Measurements from ENCODE around the gene ADAR.
"Not testable (repeated sequence)": the region's sequence is repeated elsewhere in the genome, so short reads cannot be mapped to it uniquely, and the experiment has no call there.

ADAR gene, protein sequence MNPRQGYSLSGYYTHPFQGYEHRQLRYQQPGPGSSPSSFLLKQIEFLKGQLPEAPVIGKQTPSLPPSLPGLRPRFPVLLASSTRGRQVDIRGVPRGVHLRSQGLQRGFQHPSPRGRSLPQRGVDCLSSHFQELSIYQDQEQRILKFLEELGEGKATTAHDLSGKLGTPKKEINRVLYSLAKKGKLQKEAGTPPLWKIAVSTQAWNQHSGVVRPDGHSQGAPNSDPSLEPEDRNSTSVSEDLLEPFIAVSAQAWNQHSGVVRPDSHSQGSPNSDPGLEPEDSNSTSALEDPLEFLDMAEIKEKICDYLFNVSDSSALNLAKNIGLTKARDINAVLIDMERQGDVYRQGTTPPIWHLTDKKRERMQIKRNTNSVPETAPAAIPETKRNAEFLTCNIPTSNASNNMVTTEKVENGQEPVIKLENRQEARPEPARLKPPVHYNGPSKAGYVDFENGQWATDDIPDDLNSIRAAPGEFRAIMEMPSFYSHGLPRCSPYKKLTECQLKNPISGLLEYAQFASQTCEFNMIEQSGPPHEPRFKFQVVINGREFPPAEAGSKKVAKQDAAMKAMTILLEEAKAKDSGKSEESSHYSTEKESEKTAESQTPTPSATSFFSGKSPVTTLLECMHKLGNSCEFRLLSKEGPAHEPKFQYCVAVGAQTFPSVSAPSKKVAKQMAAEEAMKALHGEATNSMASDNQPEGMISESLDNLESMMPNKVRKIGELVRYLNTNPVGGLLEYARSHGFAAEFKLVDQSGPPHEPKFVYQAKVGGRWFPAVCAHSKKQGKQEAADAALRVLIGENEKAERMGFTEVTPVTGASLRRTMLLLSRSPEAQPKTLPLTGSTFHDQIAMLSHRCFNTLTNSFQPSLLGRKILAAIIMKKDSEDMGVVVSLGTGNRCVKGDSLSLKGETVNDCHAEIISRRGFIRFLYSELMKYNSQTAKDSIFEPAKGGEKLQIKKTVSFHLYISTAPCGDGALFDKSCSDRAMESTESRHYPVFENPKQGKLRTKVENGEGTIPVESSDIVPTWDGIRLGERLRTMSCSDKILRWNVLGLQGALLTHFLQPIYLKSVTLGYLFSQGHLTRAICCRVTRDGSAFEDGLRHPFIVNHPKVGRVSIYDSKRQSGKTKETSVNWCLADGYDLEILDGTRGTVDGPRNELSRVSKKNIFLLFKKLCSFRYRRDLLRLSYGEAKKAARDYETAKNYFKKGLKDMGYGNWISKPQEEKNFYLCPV

DNA sequence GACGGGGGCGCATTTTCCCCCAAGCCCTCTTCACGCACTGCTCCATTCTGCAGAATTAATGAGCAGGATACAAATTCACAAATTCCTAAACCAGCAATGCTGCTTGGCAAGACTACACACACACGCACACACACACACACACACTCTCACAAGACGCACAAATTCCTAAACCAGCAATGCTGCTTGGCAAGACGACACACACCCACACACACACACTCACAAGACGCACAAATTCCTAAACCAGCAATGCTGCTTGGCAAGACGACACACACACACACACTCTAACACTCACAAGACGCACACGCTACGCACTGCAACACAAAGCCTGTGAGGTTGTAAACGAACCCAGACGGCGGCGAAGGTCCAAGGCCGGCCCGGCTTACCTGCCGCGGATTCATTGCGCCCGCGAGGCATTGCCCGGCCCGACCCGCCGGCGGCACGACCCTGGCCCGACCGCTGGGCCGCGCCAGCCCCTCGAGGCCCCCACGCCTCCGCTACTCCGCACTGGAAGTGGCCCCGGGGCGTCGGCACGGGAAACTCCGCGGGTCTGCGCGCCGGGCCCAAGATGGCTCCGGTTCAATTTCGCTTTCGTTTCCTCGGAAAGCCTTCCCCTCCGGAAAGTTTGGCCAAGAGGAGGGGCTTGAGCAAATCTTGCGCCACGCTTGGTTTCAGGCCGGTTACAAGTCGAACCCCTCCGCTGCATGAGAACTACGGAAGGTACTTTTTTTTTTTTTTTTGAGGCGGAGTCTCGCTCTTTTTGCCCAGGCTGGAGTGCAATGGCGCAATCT lies at the start of gene ADAR:
ADAR (minus strand) TSS at position 578 of the 788 bp plus-strand sequence; CDS start at position 398, 180 bp downstream.
- DNase-seq, result peak; percentile 86

DNA sequence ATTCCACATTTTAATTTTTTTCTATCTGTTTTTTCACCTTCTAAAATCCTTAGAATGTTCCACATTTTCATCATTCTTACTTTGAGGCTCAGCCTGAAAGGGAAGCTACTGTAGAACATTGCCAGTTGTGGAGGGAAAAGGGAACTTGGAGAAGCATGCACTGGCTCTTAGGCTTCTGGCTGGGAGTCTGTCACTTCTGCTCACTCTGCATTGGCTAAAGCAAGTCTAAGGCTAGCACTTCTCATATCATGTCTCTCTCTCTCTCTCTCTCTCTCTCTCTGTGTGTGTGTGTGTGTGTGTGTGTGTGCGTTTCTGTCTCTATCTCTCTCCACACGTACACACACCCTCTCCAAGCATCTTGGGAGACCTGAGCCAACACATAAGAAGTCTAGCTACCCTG lies 49.6 kb upstream of the ADAR start:
- DNase-seq, result no peak

DNA sequence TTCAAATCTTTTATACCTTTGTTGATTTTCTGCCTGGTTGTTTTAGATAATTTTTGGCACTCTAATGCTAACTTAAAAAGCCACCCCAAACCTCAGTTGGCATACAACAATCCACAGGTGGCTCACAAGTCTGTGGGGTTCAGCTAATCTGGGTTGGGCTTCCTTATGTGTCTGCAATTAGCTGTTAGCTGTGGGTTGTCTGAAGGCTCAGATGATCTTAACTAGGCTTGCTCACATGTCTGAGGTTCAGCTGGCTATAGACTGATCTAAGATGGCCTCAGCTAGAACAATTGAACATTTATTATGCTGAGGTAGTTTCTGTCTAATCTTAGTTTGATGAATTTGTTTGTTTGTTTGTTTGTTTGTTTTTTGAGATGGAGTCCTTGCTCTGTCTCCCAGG lies 44.9 kb upstream of the ADAR start:
- DNase-seq, result no peak

DNA sequence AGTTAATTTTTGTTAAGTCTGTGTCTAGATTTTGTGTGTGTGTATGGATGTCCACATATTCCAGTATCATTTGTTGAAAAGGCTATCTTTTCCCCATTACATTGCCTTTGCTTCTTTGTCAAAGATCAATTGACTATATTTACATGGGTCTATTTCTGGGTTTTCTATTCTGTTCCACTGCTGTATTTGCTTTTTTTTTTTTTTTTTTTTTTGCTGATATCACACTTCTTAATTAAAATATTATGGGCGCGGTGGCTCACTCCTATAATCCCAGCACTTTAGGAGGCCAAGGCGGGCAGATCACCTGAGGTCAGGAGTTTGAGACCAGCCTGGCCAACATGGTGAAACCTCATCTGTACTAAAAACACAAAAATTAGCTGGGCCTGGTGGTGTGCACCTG lies 36.7 kb upstream of the ADAR start:
- DNase-seq, result not testable (repeated sequence)

DNA sequence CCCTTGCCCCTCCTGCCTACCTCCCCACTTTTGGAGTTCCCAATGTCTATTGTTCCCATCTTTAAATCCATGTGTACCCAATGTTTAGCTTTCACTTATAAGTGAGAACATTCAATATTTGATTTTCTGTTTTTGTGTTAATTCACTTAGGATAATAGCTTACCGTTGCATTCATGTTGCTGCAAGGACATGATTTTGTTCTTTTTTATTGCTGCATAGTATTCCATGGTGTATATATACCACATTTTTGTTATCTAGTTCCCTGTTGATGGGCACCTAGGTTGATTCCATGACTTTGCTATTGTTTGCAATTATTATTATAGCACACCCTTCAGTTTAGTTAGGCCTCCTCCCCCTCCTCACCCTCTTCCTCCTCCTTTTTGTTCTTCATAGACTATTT lies 33.5 kb upstream of the ADAR start:
- DNase-seq, result no peak

DNA sequence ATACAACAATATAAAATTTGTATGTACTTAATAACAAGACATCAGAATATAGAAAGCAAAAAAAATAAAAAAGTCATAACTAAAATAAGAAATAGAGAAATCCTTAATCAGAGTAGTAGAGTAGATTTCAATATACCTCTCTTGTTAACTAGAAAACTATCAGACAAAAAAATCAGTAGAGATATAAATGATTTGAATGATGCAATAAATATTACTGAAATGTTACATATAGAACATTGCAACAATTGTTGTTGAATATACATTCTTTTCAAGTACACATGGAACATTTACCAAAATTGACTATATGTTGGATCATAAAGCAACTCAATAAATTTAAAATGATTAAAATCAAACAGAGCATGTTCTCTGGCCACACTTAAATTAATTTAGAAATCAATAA lies 31.9 kb upstream of the ADAR start:
- no peak for DNase-seq

DNA sequence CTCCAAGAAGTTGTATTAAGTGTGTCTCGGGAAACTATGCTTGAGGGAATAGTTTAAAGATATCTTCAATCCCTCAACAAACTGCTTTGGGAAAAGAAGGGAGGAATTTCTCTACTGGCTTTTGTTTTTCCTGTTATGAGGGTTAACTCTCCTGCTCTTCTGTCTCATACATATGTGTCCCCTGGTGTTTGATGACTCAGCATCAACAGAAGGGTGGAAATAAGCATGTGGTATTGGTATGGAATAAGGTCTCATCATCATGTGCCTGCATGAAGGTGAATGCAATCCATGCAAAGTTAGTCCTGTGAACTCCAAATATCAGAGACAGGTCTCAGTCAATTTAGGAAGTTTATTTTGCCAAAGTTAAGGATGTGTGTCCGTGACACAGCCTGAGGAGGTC lies 27.2 kb upstream of the ADAR start:
- no peak for DNase-seq

DNA sequence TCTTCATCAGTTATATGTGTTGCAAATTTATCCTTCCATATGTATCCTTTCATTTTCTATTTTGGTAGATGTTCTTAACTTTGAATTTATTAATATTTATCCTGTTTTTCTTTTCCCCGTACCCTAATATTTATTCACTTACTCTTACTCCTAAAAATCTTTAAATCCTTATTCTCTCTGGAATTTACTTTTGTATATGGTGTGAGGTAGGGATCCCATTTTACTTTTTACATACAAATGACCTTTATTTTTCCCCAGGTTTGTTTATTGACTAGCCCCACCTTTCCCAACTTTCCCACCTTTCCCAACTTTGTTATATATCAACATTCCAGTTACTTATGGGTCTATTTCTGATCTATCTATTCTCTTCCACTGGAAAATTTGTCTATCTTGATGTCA lies 21.7 kb upstream of the ADAR start:
- no peak for DNase-seq

DNA sequence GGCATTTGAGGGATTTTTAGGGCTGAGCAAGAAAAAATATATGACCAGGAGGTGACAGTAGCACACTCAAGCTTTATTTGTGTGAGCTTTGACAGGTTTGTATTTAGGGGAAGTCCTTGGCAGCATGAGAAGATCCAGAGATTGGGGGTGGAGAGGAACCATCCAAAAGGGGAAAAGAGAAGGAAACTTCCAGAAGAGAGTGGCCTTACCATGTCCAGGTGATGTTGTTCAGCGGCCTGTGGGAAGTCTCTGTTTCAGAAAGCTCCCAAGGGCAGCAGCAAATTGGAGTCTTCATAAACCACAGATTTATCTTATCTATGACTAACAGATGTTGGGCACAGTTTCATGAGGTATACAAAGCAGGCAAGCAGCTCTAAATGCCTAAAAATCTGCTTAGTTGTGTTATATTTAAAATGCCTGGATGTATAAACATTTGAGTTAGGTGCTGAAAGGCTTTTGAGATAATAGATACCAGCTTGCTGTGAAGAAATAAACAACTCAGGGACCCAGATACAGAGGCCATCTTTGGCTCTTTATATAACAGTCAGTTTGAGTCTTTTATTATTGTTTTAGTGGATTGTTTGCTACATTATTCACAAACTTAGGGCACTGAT lies 21.2 kb upstream of the ADAR start:
- DNase-seq, result no peak

DNA sequence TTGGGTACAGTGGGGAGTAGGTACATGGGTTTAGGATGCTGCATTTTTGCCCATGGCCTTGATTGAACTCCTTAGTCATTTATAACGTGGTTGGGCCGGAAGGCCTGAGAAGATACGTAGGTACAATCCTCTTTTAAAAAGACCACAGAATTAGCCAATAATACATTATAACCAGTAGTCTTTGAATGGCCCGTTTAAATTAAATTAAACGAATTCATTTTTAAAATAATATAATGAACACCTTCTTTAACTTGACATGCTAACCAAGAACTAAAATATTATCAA lies 20.1 kb upstream of the ADAR start:
- no peak for DNase-seq

DNA sequence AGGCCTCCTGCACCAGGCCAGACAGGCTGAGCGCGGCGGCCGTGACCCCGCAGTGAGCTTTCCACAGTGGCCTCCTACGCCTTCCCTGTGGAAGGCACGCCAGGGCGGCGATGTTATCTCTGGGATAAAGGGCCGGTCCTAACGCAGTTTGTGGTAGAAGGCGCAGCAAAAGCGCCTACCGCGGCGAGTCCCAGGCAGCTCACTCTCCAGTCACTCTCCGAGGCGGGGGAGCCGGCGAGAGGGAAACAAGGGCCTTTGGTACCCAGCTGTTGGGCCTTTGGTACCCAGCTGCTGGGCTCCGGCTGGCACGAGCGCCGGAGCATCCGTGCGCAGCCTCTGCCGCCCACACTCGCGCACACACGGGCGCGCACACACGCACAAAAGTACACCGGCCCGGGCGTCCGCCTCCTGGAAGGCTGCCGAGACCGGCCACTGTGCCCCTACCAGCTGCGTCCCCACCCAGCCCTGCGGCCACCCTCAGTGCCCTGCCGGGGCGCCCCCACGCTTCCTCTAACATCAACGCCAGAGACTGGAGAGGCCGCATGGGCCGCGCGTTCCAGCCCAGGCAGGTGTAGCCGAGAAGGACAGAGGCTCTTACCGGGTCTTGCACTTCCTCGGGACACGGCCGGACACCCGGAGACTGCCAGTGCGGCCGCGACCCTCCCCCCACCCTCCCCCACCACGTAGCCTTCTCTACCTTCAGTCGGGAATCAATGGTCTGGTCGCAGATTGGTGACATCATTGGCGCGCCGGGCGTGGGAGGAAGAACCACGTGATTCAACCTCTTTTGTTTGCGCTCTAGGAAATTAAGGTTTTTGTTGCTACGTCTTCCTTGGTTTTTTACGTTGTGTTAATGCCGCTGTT lies 19.5 kb upstream of the ADAR start:
- peak; percentile 90 for DNase-seq

DNA sequence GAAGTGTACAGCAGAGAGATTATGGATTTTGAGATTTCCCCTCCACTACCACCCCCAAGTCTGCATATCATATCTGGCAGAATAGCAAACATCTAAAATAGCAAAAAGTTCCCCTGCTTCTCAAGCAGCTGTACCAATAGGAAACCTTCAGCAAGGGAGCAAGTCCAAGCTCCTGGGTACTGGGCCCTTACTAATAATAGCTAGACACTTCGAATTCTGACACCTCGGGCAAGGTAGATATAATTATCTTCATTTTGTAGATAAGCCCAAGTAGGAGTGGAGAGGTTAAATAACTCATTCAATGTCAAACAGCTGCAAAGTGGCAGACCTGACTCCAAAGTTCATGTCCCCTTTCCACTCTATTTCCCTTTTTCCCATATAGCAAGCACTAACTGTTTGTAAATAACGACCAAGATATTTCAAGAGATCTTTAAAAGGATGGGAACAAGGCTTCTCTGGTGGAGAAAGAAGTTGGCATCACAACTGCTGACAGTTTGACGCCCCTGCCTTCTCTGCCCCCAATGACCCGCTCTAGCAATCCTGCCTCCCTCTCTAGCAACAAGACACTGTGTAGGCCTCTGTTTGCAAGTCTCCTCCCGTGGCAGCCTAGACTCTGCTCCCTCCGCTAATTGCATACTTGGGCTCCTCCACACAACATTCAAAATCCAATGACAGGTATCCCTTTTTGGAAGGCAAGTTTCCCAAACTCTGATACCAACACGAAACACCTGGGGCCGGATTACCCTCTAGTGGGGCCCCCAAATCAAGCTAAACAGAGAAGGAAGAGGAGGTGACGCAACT lies 18.7 kb upstream of the ADAR start:
- DNase-seq, result no peak

DNA sequence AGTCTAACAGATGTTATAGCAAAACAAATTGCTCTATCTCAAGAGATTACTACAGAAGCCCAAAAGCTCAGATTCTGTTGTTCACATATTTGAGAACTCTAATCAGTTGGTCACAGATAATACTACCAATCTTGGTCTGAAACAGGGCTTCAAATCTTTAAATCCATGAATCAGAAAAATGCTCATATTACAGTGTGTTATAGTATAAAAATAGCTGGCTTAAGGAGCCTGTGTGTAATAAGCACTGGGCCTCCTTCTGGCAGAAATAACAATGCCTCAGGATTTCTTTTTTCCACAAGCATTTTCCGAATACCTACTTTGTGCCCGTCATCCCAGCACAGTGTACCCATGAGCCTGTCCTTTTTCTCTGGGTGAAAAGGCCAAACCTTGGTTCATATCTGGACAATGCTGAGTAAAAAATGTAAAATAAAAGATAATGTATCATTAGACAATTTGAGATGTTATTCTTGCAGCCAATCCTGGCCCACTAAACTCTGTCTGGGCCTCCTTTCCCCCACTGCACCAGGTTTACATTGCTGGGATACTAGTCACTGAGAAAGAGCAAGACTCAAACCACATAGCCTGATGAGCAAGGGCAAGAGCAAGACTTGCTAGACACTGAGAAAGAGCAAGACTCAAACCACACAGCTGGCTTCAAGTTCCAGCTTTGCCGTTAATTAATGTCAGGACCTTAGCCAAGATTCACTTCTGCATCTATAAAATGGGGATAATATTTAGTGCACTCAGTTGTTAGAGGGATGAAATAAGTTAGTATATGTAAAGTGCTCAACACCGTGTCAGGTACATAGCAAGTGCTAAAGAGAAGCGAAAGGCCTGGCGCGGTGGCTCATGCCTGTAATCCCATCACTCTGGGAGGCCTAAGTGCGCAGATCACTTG lies 17.0 kb upstream of the ADAR start:
- DNase-seq, result no peak

DNA sequence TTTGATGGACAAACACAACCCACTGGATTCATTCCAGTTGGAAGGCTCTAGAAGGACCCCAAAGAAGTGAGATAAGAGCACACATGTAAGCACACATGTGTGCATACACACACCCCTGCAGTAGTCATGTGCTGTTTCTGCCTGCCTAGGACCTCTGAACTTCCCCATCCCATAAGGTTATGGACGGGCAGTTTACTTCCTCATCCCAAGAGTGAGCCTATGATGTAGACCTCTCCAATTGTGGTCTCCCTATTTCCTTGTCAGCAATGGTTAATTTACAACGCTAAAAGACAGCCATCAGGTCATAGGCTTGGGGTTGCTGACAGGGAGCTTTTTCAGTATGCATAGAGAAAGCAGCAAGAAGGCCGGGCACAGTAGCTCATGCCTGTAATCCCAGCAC lies 15.4 kb upstream of the ADAR start:
- DNase-seq, result no peak

DNA sequence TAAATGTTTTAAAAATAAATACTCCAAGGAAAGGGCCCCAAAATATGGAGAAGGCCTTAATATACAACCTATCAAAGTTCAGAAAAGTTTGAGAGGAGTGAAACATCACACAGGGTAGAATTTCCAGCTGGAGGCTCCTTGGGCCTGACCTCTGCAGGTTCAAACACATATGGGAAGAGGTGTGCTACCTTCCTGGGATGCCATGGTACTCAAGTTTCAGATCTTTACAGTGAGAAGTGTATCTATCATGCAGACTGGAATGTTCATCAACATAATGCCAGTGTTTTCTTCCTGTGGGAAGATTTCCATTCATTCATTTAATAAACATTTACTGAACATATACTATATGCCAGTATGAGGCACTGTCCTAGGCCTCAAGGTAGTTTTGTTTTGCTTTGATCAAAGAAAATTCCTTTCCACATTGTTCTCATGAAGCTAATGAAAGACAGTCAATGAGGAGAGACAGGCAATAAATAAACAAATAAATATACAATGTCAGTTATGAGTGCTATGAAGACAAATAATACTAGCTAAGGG lies 14.6 kb upstream of the ADAR start:
- DNase-seq, result no peak

DNA sequence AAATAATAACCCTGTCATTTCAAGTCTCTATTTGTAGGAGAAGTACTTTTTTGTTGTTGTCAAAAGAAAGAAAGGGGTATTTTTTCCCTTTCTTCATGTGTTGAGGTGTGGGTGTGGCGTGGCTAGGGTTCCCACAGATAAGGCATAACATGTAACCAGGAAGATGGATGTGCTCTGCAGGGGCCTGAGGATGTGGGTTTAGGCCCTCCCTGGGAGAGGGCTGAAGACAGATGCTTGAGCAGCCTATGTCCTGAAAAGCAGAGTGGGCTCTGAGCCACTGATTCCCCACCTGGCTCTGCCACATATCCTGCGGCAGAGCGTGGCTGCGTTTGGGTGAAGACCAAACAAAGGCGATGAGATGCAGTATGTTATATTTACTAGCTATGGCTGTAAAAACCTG lies 13.9 kb upstream of the ADAR start:
- DNase-seq, result no peak

DNA sequence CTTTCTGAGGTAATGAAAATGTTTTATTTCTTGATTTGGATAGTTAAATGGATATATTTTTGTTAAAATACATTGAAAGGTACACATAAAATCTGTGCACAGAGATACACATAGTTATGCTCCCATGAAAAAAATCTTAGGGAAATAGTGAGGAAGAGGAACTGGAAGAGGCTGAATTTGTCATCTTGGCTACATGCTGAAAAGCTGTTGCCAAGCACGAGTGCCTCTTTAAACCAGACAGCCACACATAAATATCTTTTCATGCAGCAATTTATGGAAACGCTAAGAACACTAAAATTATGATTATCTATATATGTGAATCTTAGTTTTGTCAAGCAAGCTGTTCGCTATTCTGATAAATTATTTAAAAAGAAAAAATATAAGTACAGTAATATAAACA lies 12.8 kb upstream of the ADAR start:
- DNase-seq, result no peak

DNA sequence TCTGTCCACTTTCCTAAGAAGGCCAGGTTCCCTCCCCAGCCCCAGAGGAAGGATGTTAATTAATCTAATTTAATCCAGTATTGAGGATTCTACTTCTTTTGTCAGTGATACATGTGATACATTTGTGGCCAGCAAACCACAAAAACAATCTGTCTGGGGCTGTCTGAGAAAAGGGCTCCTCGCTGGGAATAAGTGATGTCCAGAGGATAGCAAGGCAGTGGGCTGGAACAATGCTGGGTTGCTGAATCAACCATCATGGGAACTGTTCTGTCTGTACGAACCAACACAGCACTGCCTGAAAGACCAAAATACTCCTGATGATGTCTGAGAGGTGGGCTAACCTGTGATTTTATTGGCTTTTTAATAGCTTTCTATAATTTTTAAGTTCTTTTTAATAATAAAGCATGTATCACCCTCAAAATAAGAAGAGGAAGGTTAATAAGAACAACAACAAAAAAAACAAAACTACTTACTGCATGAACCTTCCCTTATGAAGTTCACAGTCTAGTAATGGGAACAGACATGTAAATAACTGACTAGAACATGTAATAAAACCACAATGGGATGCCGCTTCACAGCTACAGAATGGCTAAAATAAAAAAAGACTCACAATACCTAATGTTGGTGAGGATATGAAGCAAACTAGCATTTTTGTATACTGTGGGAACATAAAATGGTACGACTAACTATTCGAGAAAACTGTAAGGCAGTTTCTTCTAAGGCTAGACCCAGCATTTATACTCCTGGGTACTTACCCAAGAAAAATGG lies 11.4 kb upstream of the ADAR start:
- no peak for DNase-seq
